RWPE1 (cell line): ENCODE measurements around the gene GAREM1.

Source experiments
- CTCF ChIA-PET: fragments of 350-600 bp; sonication (Branson Sonifier 250); formaldehyde crosslinking; extraction: SDS; loops from one replicate; lab custom pipeline; 2021; lab: Yijun Ruan, JAX
- POLR2A ChIA-PET: fragments of 400-600 bp; formaldehyde crosslinking; extraction: SDS; loops from one replicate; lab custom pipeline; 2020; ENCODE audit warnings: antibody characterized with exemption; ENCODE audit not compliant: low non-redundant PET; lab: Yijun Ruan, JAX
- DNase-seq: peaks from one replicate; pipeline ENCODE4 v3.0.0; 2012; ENCODE audit warnings: low spot score
- H3K27ac ChIP-seq: fragments of 450-650 bp; 2 replicates; pipeline ENCODE4 v1.5.1; 2017
- CTCF ChIP-seq: fragments of 450-650 bp; conservative IDR thresholded peaks from 2 replicates; pipeline ENCODE4 v1.5.1; 2017; ENCODE audit warnings: low read depth, mild to moderate bottlenecking

The GAREM1 gene

GRCh38 chr18:32287873-32288272, 182.8 kb downstream of the GAREM1 start:
- no peak for TF ChIP-seq CTCF
- H3K27ac ChIP-seq, result no peak overlapping the region
- DNase-seq, result no peak
- ChIA-PET POLR2A (no interaction called here), CTCF (no interaction called here)

- no peak for TF ChIP-seq CTCF
- no peak for DNase-seq
- ChIA-PET CTCF (no interaction called here), POLR2A (no interaction called here)
- no peak overlapping the region for H3K27ac ChIP-seq
Measured at GRCh38 chr18:32287249-32287648, 183.4 kb downstream of the GAREM1 start.

- POLR2A ChIA-PET, result no interaction called here
- TF ChIP-seq CTCF, result no peak
- CTCF ChIA-PET, result no interaction called here
- no peak for DNase-seq
- no peak overlapping the region for H3K27ac ChIP-seq
Measured at GRCh38 chr18:32286749-32287148, 183.9 kb downstream of the GAREM1 start.

- ChIA-PET POLR2A (no interaction called here), CTCF (no interaction called here)
- DNase-seq, result no peak
- TF ChIP-seq CTCF, result no peak
- no peak overlapping the region for H3K27ac ChIP-seq
Measured at GRCh38 chr18:32284284-32284683, 186.4 kb downstream of the GAREM1 start.

- DNase-seq, result no peak
- TF ChIP-seq CTCF, result no peak
- CTCF ChIA-PET, result no interaction called here
- POLR2A ChIA-PET, result no interaction called here
- H3K27ac ChIP-seq, result no peak overlapping the region
Measured at GRCh38 chr18:32280911-32281310, 189.8 kb downstream of the GAREM1 start.

- H3K27ac ChIP-seq, result no peak overlapping the region
- TF ChIP-seq CTCF, result no peak
- no peak for DNase-seq
- ChIA-PET POLR2A (no interaction called here), CTCF (interaction anchor here (0.6 kb wide), 1 partner anchor 1802 kb away, joined by 3 read pairs; no protein-coding TSS in a partner anchor)
Measured at GRCh38 chr18:32280188-32280783, 190.4 kb downstream of the GAREM1 start.
